Measurements from ENCODE around the gene ADCYAP1R1. TPM values are rescaled to one million over a fixed set of nuclear protein-coding genes. Genes with fewer than 3 reads are reported as not detected.
A peak's percentile ranks its signal among the peaks of the same experiment; 100 is the strongest.

Gene ADCYAP1R1
- total RNA-seq, 1 experiment from 2014 or later, result 0.17 TPM

DNA sequence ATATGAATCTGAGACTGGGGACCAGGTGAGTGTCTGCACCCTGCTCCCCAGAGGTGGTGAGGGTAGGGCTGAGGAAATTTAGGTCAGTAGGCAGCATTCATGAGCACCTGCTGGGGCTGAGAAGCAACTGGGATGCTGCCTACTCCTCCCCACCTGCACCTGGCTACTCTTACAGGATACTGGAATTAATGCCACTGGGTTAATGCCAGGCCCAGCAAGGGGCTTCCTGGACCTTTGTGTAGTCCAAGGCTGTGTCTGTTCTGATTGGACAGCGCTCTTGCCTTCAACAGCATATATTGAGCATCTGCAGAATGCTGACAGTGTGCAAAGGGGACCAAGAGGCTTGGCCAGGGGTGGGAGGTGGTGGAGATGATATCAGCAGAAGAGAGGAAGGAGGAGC lies 32.1 kb downstream of the ADCYAP1R1 start:
- DNase-seq (ENCODE audit: low read depth), result no peak

GRCh38 chr7:31087351-31087750 lies 35.2 kb downstream of the ADCYAP1R1 start:
- DNase-seq (ENCODE audit: low read depth), result no peak

GRCh38 chr7:31091924-31092434 lies 39.9 kb downstream of the ADCYAP1R1 start:
- DNase-seq (ENCODE audit: low read depth), result no peak

GRCh38 chr7:31092606-31093005 lies 40.5 kb downstream of the ADCYAP1R1 start:
- DNase-seq (ENCODE audit: low read depth), result no peak

DNA sequence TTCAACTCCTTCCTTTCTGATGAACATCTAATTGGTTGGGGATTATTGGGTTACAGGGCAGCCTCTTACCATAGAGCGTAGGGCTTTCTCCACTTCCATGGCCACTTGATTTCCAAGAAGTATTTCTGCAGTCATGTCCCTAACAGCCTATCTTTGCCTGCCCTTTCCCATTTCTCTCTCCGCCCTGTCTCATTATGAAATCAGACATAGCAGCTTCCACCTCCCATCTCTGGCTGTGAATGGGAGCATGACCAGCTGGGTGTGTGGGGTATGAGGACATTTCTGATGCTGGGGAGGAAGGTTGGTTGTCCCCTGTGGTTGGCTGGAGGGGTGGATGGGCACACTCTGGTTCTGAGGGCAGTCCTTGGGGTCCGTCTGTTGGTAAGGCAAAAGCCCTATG lies 41.2 kb downstream of the ADCYAP1R1 start:
- no peak for DNase-seq (ENCODE audit: low read depth)

GRCh38 chr7:31094271-31094670 lies 42.2 kb downstream of the ADCYAP1R1 start:
- DNase-seq (ENCODE audit: low read depth), result no peak

DNA sequence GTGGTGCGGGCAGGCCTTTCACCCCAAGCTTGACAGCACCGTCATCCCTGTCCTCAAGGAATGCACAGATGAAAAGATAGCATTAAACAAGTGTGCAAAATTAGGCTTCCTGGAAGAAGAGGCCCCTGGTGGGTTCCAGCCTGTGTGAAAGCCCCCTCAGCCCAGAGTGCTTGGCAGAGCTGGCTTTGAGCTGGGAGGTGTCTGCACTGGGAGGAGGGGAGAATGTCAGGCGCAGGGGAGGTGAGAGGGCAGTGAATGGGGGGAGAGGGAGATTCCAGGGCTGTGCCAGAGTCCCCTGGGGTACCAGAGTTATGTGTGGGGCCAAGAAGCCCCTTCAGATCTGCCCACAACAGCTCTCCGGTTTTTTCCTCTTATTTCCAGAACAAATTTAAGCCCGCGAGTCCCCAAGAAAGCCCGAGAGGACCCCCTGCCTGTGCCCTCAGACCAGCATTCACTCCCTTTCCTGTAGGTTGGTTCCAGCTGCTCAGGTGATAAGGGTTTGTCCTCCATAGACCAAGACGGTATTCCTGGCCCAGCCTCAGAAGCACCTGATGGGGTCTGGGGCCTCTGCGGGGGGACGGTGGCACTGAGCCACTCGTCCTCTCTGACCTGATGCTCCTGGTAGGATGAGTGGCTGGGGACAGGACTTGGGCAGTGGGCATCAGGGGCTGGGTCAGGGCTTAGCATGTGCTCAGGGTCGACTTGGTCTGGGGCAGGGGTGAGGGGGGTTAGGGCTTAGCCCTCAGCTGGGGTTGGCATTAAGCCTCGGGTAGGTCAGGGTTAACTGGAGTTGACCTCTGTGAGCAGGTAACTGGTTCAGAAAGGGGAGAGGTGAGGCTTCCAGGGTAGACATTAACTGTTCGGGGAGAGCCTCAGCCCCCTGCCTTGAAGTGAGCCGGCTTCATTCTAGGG lies 43.4 kb downstream of the ADCYAP1R1 start:
- no peak for DNase-seq (ENCODE audit: low read depth)

DNA sequence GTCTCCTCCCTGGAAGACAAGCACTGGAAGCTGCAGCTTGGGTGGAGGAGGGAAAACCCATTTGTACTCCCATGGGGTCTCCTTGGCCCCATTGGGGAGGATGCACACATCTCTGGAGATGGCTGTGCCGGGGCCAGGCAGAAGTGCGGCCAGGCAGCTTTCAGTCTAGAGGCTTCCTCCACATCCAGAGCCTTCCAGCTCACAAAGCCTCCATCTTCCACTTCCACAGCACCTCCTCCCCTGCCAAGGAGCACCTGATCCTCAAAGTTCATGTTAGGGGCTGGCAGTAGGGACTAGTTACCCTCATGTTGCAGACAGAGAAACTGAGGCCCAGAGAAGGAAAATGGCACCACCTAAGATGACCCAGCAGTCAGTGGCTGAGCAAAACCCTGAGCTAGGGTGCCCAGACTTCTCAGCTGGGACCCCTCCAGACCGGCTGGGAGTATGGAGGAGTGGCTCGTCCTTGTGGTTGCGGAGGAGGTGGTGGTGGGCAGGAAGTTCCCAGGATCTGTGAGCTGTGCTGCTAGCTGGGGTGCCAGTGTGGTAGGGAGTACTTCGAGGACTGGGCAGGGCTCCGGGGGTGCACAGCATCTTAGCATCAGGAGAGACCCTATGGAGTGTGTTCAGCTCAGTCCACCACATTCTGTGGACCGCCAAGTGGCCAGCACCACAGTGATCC lies 44.2 kb downstream of the ADCYAP1R1 start:
- no peak for DNase-seq (ENCODE audit: low read depth)

- no peak for DNase-seq (ENCODE audit: low read depth)
These were observed 44.8 kb downstream of the ADCYAP1R1 start for GRCh38 chr7:31096877-31097258.

DNA sequence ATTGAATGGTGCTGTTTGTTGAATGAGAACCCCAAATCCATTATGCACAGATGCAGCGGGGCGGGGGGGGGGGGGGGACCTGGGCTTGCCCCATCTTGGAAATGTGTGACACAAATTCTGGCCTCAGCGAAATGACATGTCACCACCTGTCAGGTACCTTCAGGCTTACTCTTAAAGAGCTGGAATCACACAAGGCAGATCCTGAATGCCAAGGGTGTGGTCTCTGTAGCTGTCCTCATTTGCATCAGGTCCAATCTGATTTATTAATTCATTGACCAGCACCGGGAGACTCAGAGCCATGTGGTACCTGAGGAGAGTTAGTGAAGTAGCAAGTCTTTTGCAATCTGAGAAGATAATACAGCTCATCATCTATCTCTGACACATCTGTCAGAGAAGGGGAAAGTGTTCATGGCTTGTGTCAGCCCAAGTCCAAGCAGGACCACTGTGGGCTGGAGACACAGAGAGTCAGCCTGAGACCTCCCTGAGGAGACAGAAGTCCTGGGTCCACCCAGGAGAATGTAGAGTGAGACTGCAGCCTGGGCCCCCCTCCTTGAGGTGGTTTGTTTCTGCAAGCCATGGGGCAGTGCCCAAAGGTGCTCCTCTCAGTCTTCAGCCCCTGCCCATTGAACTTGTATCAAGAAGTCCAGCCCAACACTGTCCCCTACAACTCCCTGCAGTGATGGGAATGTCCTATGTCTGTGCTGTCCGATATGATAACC lies 46.7 kb downstream of the ADCYAP1R1 start:
- DNase-seq (ENCODE audit: low read depth), result no peak

DNA sequence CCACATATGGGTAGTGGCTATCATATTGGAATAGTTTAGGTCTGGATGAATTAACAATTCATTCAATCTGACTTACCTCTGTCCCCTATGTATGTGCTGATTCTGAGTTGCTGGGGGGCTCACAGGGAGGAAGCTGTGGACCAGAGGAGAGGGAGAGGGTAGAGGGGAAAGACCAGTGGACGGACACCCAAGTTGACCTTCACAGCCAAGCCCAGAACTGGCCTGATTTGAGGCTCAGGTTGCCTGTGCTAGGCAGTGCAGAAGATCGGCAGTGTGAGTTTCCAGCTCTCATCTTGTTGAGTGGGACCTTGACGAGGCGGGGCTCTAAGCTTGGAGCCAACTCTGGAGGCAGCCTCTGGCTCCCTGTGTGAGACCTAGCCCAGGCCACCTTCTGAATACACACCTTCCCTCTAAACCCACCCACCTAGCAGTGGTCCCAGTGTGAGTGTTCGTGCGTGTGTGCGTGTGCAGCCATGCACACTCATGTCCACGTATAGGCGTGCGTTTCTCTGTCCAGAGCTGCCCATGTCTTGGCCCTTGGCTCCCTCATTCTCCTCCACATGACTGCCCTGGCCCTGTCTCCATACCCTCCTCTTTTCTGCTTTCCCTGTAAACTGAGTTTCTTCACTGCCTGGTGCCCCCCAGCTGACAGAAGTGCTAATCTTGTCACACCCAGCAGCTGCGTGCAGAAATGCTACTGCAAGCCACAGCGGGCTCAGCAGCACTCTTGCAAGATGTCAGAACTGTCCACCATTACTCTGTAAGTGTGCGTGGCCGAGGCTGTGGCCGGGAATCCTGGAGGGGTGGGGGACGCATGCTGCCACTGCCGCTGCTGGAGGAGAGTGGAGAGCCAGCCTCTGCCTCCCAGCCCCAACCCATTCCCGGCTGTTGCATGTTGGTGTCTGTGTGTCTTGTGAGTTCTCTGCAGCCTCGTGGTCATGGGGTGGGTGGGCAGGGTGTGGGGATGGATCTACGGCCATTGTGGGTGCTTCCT lies 47.6 kb downstream of the ADCYAP1R1 start:
- no peak for DNase-seq (ENCODE audit: low read depth)

DNA sequence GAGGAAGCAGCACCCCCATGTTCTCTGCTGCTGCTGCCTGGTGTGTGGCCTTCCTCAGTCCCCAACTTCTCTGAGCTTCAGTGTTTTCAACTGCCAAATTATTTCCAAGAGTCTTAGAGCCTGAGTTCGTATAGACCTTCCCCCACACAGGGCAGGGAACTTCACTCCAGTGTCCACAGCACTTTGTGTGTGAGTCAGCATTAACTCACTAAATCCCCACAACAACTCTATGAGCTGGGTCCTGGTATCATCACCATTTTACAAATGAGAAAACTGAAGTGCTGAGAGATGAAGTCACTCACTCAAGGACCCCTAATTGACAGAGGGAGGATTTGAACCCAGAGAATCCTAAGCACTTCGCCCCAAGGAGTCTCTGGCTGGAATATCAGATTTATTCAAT lies 48.3 kb downstream of the ADCYAP1R1 start:
- peak; percentile 86 for DNase-seq (ENCODE audit: low read depth)

GRCh38 chr7:31100871-31101270 lies 48.8 kb downstream of the ADCYAP1R1 start:
- DNase-seq (ENCODE audit: low read depth), result no peak

GRCh38 chr7:31101544-31101943 lies 49.4 kb downstream of the ADCYAP1R1 start:
- DNase-seq (ENCODE audit: low read depth), result no peak

DNA sequence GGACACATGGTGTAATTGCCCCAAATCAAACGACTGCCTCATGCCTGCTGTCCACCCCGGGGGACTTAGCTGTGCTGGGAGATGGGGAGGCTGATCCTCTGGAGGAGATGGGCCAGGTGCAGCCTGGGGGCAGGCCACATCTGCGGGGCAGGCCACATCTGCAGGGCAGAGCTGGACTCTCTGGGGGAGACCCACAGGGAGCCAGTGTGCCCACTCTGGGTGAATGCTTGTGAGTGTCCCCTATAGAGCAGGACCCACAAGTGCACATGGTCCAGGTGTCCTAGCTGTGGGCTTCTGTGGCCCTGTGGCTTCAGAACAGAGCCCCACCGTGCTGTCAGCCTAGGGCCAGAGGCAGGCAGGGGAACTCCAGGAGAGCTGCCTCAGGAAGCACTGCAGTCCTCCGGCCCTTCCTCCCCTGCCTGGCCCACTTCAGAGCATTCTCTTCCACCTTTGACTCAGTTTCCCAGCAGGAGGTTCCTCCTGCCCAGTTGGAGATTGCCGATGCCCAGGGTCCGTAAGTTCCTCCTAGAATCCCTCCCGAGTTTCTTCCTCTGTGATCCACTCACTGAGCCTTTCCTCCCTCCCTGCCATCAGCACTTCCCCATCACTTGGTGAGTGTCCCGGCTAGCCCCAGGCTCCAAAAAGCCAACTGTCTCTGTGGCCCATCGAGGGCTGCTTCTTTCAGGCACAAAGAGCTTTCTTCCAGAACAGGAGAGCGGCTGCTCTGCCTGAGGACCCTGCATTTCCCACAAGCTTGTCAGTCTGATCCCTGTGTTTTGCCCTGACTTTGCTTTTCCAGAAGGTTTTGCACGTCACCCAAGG lies 50.3 kb downstream of the ADCYAP1R1 start:
- no peak for DNase-seq (ENCODE audit: low read depth)

DNA sequence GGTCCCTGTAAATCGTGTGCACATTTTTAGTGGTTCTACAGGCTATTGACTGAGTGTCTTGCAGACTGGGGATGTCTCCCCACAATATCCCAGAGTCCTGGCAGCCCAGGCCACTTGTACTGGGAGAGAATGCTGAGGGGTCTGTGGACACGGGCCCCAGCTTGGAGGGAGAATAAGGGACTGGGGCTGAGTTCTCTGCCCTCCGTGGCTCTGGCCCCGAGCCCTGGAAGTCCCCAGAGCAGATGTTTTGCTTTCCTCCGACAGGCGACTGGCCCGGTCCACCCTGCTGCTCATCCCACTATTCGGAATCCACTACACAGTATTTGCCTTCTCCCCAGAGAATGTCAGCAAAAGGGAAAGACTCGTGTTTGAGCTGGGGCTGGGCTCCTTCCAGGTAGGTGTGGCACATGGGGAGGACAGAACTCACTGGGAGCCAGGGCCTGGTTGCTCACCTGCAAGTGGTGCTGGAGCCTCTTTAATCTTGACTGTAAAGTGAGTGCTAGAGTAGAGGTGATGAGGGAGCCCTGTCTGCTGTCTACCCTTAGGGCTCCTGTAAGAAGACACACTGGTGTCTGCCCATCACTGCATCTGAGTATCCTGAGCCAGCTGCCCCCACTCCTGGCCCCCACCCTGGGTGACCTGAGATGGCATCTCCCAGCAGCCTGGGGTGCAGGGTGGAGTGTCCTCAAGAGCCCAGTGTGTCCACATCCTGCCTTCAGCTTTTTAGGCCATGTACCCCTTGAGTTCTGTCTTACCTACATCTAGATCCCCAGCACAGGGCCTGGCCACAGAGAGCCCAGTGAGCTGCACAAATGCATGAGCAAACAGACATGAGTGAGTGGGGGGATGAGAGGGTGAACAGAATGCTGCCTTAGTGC lies 51.1 kb downstream of the ADCYAP1R1 start:
- no peak for DNase-seq (ENCODE audit: low read depth)

DNA sequence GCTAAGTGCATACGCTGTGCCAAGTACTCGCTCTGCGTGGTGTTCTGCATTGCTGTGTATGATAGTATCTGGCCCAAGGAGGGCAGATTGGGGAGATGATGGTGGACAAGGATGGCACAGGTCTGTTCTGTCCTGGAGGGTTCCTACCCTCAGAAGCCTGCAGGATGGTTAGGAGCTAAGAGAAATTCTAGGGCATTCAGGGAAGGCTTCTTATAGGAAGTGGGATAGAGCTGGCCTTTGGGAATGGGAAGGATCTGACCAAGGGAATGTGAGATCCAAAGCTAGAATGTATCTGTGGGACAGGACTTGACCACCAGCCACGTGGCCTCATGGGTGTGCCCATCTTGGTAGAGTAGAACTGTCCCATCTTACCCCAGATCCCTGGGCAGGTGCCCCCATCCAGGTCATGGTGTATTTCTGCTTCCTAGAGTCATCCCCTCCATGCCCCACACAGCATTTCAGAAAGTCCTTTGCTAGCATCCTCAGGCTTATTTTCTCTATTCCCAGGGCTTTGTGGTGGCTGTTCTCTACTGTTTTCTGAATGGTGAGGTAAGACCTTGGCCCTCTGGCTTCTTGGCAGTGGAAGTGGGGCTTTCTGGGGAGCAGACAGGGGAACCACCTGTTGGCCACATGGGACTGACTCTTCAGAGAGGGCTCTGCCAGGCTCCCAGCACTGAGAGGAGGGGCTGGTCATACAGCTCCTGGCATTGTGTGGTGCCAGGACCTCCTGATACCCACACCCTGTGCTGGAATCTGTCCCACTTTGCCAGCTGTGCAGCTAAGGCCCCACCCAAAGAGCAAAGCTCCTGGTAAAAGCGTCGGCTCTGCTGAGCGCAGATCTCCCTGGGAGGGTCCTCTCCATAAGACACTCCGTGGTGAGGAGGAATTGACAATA lies 52.5 kb downstream of the ADCYAP1R1 start:
- DNase-seq (ENCODE audit: low read depth), result no peak

All from Daoy (cell line).